Measurements from ENCODE around the gene LRRC71.

DNA sequence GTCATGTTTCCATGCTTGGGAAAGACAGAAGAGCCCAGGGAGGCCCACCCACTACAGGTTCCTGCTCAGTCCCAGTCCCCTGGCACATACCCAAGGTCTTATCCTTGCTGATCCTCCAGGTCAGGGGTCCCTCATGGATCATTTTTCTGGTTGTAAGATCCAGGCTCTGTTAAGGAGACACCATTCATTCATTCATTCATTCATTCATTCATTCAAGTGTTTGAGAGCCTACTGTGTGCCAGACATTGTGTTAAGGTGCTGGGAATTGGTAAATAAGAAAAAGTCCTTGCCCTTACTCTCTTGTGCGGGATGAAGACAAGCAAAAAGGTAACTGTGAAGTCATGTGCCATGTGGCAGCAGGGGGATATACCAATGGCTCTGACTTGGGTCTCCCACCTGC, 23.8 kb downstream of the LRRC71 start:
- TF ChIP-seq, protein P1, sequence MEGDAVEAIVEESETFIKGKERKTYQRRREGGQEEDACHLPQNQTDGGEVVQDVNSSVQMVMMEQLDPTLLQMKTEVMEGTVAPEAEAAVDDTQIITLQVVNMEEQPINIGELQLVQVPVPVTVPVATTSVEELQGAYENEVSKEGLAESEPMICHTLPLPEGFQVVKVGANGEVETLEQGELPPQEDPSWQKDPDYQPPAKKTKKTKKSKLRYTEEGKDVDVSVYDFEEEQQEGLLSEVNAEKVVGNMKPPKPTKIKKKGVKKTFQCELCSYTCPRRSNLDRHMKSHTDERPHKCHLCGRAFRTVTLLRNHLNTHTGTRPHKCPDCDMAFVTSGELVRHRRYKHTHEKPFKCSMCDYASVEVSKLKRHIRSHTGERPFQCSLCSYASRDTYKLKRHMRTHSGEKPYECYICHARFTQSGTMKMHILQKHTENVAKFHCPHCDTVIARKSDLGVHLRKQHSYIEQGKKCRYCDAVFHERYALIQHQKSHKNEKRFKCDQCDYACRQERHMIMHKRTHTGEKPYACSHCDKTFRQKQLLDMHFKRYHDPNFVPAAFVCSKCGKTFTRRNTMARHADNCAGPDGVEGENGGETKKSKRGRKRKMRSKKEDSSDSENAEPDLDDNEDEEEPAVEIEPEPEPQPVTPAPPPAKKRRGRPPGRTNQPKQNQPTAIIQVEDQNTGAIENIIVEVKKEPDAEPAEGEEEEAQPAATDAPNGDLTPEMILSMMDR (conservative IDR thresholded peaks at IDR 0.05 in 1 of 2, IDR thresholded peaks at IDR 0.05 in 1 of 2; ENCODE audit: extremely low read depth in 1 of 2, insufficient read depth in 1 of 2, low read depth in 1 of 2, low read length in 2 of 2) = no peak
- no peak for TF ChIP-seq EZH2 (IDR thresholded peaks at IDR 0.05; ENCODE audit: borderline replicate concordance, low read length)

Measured in mammary epithelial cell (primary cell).